NCI-H524 treated with DMSO at 0.1 percent for 48 hours (cell line): Measurements from ENCODE around the gene BTRC.
"Not testable (repeated sequence)": the region's sequence is repeated elsewhere in the genome, so short reads cannot be mapped to it uniquely, and the experiment has no call there.

Experiments
- DNase-seq: peaks from one replicate; lab custom pipeline; 2025; lab: John Stamatoyannopoulos, UW

The BTRC gene

DNA sequence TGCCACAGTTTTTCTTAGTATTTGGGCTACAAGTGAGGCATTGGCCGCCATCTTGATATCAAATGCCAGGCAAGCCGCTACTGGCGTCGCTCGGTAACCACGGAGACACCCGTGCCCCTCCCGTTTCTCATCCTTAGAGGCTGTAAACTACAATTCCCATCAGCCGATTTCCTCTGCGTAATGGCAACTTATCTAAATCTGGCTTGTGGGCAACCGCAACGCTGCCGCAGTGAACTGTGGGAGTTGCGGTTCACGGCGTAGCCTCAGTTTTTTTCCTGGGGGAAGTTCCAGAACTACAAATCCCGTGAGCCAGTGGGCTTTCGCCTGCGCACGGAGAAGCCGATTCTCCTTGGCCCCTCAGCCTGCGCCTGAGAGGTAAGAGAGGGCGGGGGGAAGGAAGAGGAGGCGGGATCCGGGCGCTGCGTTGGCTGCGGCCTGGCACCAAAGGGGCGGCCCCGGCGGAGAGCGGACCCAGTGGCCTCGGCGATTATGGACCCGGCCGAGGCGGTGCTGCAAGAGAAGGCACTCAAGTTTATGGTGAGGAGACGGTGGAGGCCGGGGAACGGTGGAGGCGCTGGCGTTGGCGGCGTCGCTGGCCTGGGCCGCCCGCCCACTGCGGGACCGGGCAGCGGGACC is at the start of gene BTRC:
Gene BTRC, plus strand, starts transcription at position 474 of the 636 bp plus-strand sequence. Its CDS starts 16 bp downstream, at position 490.
- DNase-seq: peak; percentile 73

DNA sequence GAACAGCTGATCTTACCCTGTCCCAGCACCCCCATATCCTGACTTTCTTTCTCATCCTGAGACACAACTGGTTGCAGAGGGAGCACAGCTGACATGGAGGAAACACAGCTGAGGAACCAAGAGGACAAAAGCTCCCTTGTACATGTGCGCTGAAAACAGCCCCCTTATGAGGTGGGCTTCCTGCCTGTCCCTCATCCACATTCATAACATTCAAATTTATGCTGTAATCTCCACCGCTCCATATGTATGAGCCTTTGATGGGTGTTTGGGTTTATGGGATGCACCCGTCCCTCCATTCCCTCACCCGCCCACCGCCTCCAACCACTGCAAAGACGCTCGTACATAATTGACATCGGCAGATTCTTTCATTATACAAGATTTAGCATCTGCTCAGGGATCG is 49.6 kb upstream of the BTRC start:
- DNase-seq: no peak

- DNase-seq: no peak
Measured at GRCh38 chr10:101305320-101306241, 48.4 kb upstream of the BTRC start.

DNA sequence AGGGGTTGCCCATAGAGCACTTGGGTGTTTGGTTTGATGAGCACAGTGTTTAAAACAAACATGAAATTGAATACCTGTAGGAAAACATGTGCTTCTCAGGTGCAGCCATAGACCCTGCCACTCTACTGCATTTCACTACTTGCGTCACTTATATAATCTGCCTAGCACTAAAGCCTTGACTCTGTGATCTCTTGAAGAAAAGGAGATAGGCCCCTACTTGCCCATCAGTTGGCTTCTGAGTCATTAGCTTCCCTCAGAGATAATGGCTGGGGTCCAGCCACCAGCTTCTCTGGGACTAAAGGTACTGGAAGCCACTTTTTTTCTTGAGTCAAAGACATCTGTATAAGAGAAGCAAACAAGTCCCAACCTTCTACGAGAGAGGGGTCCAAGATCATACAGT is 45.9 kb upstream of the BTRC start:
- DNase-seq: no peak

- DNase-seq: no peak
Measured at GRCh38 chr10:101310529-101311184, 43.3 kb upstream of the BTRC start.

GRCh38 chr10:101311185-101312066 is 42.5 kb upstream of the BTRC start:
- no peak for DNase-seq

GRCh38 chr10:101319241-101319915 is 34.6 kb upstream of the BTRC start:
- no peak for DNase-seq

DNA sequence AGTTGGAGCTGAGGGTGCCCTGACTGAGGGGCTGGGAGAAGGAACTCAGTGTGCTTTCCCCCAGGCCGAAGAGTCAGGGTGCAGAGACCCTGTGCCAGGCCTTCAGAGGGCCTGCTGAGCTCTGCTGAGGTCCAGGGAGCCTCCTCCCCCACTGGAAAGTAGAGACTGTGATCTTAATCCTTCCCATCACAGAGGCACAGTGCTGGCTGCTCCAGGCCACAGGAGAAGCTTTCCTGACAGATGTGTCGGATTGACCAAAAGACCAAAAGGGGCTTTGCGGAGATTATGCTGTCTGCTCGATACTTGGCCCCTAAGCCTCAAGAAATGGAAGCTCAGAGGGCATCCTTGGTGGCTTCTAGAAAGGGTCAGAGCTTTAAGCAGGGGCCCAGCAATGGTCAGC is 32.9 kb upstream of the BTRC start:
- DNase-seq: no peak

DNA sequence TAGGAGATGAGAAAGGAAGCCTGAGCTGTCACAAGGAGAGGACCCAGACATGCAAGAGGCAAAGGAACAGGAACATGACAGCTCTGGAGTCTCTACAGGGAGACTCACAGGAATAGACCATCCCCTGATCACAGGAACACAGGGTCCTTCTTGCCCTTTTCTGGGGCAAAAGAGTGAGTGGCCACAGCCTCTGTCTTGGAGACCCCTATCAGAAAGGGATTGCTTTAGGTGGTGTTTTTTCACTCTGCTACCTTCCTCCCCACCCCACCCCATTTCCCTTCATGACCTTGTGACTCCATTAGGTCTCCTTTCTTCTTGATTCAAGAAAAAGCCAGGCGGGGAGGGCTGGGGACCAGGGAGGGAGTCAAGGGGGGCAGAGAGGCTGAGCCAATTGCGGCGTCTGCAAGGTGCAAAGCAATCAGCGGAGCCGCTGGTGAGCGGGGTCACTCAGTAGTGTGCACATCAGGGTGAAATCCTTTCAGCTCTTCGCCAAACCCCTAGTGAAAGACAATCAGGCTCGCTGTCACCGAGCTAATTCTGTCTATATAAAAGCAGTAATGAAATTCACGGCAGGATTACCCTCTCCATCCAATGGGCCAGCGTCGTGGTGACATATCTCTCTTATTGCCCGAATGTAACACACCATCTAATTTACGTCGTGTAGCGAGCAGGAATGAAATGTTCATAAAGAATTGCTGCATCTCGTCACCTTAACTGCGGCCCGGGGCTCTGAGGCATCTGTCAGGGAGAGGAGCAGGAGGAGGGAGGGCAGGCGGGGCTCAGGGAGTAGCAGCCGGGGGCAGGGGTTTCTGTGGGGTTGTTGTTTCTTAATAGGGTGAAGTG is 31.5 kb upstream of the BTRC start:
- DNase-seq: no peak

DNA sequence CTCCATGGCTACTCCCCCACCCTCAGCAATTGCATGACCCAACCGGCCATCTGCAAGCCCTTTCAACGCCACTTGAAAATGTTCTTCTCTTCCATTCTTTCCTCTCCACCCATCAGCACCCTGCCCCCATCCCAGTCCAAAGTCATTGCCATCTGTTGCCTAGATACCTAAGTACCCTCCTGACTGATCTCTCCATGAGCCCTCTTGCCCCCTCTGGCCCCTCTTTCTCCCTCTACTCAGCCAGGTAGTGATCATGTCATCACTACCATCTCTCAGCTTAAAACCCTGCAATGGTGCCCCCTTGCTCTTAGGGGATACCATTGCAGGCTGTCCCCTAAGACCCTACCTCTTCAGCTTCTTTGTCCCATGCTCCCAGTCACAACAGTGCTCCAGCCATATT is 30.5 kb upstream of the BTRC start:
- DNase-seq: peak; percentile 40

GRCh38 chr10:101327454-101327853 is 26.5 kb upstream of the BTRC start:
- not testable (repeated sequence) for DNase-seq

DNA sequence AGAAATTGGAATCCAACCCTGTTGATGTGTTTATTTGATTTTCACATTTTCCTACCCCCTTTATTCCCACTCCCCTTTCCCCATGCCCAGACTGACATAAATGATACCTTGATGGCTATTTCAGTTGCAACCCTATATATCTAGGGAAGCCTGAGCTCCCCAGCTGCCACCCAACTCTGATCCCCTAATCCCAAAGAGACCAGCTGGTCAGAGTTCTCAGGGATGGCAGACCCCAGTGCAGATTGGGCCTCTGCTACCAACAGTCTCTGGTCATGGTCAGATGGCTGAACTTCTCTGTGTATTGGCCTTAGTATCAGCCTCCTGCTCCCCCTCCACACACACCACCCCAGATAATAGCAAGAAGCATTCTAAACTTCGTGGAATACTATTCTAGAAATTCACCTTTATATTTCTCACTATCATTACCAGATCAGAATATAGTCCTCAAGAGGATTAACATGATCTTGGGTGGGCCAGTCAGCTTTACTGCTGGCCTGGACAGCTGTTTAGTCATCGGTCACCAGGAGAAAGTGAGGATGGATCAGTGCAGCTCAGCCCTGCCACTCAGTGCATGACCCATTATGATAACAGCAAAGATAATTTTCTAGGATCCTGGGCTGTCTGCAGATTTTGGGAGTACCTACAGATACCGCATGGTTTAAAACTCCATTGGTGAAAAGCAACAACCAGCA is 24.5 kb upstream of the BTRC start:
- peak; percentile 15 for DNase-seq

DNA sequence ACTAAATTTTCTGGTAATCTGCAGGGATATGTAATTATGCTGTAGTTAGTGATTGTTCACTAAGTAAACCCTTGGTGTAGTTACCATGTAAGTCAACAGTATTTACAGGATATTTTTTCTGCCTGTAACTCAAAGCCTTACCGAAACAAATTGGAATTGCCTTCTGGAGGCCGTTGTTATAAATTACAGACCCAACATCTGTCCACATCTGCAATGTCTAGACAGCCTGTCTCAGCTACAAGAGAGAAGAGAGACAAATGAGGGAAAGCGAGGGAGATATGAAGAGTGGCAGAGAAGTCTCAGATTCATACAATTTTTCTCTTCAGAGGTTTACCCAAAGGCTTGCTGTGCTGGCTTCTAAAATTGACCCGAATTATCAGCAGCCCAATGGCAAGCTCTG is 23.7 kb upstream of the BTRC start:
- no peak for DNase-seq

- peak; percentile 11 for DNase-seq
Measured at GRCh38 chr10:101330631-101331225, 23.2 kb upstream of the BTRC start.

- DNase-seq: no peak
Measured at GRCh38 chr10:101331956-101332355, 22.0 kb upstream of the BTRC start.

GRCh38 chr10:101334259-101334658 is 19.7 kb upstream of the BTRC start:
- DNase-seq: not testable (repeated sequence)

DNA sequence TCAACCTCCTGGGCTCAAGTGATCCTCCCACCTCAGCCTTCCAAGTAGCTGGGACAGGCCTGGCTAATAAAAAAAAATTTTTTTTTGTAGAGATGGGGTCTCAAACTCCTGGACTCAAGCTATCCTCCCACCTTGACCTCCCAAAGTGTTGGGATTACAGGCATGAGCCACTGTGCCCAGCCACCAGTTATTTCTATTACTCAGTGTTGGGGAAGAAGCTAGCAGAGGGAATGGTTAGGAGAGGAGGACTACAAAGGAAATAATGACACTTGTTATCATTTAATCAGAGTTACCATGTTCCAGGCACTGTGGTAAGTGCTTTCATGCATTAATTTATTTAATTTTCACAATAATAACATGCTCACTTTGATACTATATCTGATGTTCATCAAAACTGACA is 17.6 kb upstream of the BTRC start:
- no peak for DNase-seq

DNA sequence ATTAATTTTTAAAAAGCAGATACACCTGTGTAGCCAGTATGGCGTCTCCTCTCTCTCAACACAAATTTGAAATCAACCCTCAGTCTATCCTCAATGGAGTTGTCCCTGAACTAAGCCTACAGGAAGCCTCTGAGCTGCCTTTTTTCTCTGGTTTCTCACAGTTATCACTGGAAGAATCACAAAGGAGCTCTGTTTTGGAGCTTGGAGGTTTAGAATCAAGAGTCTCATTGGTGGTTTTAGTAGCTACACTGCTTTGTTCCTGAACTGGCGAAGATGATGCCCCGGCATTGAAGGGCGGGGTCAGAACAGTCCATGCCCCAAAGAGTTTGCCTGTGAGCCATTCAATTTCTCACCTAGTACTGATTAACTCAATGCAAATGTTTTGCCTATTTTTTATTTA is 16.1 kb upstream of the BTRC start:
- DNase-seq: no peak

- DNase-seq: no peak
Measured at GRCh38 chr10:101341438-101341837, 12.5 kb upstream of the BTRC start.
